Stimulated activated CD8-positive, alpha-beta memory T cell treated with anti-CD3 and anti-CD28 coated beads, Interleukin-2, amount 100 ng/mL, for 48 hours (primary cell): ENCODE measurements around the gene FGFR2.
"Not testable (repeated sequence)": the region's sequence is repeated elsewhere in the genome, so short reads cannot be mapped to it uniquely, and the experiment has no call there.

Source experiments
- DNase-seq, 2 donors: peaks; one replicate each; pipeline ENCODE4 v3.0.0-alpha.2; 2020; ENCODE audit warnings: low read depth in 2 of 2

FGFR2 gene

GRCh38 chr10:121590772-121591171 lies 7.5 kb downstream of the FGFR2 start:
- DNase-seq, result no peak

GRCh38 chr10:121589553-121589952 lies 8.7 kb downstream of the FGFR2 start:
- DNase-seq, result no peak

- DNase-seq, result no peak
Observed at GRCh38 chr10:121583857-121584256, 14.4 kb downstream of the FGFR2 start.

GRCh38 chr10:121583258-121583657 lies 15.0 kb downstream of the FGFR2 start:
- no peak for DNase-seq

GRCh38 chr10:121580276-121581116 lies 17.7 kb downstream of the FGFR2 start:
- DNase-seq, result no peak

GRCh38 chr10:121579656-121580055 lies 18.6 kb downstream of the FGFR2 start:
- DNase-seq, result no peak

GRCh38 chr10:121578965-121579364 lies 19.3 kb downstream of the FGFR2 start:
- DNase-seq, result no peak

GRCh38 chr10:121578298-121578697 lies 19.9 kb downstream of the FGFR2 start:
- DNase-seq, result no peak

GRCh38 chr10:121577568-121577967 lies 20.7 kb downstream of the FGFR2 start:
- DNase-seq, result no peak

- no peak for DNase-seq
Observed at GRCh38 chr10:121576139-121576538, 22.1 kb downstream of the FGFR2 start.

- no peak for DNase-seq
Observed at GRCh38 chr10:121574519-121575166, 23.6 kb downstream of the FGFR2 start.

- DNase-seq, result no peak
Observed at GRCh38 chr10:121573538-121573941, 24.7 kb downstream of the FGFR2 start.

GRCh38 chr10:121572859-121573537 lies 25.2 kb downstream of the FGFR2 start:
- DNase-seq, result no peak

- no peak for DNase-seq
Observed at GRCh38 chr10:121570315-121570714, 27.9 kb downstream of the FGFR2 start.

GRCh38 chr10:121568275-121568674 lies 30.0 kb downstream of the FGFR2 start:
- no peak for DNase-seq

GRCh38 chr10:121567569-121567968 lies 30.7 kb downstream of the FGFR2 start:
- no peak for DNase-seq

- no peak for DNase-seq
Observed at GRCh38 chr10:121566755-121567154, 31.5 kb downstream of the FGFR2 start.

- DNase-seq, result no peak
Observed at GRCh38 chr10:121559326-121560026, 38.8 kb downstream of the FGFR2 start.

- DNase-seq, result no peak
Observed at GRCh38 chr10:121558238-121558637, 40.0 kb downstream of the FGFR2 start.

GRCh38 chr10:121556918-121557573 lies 41.2 kb downstream of the FGFR2 start:
- no peak for DNase-seq

GRCh38 chr10:121556455-121556854 lies 41.8 kb downstream of the FGFR2 start:
- DNase-seq, result no peak

- not testable (repeated sequence) for DNase-seq
Observed at GRCh38 chr10:121554916-121555315, 43.3 kb downstream of the FGFR2 start.
